ENCODE results near the gene FGFR1OP2.
"Not testable (repeated sequence)": the region's sequence is repeated elsewhere in the genome, so short reads cannot be mapped to it uniquely, and the experiment has no call there.

FGFR1OP2 gene

DNA sequence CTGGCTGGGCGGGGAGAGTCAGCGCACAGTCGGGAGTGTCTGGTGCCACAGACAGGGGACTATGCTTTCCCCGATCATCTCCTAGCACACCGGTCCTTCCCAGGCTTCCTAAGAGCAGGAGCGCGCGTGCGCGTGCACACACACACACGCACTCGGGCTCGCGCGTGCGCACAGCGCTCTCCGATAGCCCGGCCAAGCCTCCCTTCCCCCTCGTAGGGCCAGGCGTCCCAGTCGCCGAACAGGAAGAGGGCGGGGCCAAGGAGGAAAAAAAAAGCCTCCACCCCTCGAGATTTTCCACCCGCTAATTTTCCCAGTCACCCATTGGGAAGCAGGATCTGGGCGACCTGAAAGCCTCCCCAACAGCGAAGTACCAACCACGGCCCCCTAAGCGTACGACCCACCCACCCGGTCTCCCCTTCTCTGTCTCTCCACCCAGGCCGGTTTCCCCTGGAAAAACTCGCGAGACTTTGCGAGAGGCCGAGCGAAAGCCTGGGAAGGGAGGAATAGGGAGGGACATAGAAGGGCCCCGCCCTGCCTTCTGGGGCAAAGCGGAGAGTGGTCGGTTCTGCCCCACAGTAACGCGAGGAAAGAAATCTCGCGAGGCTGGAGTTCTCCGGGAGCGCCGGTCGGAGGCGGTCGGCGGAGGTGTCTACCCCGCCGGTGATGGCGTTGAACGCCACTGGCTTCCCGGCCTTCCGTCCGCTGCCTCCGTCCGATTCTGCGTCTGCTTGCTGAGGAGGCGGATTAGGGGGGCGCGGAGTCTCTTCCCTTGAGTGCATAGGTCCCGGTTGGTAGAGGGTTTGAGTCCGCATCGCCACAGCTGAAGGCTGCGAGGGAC, at the start of gene FGFR1OP2, which contains the start of gene INTS13:
Gene FGFR1OP2 (plus strand): TSS at position 608 of the 838 bp plus-strand sequence. CDS start 15,689 bp downstream, outside the sequence.
Gene INTS13 (minus strand): TSS at position 119 of the 838 bp plus-strand sequence. CDS start 1,178 bp downstream, outside the sequence.
- DNase-seq: peak; percentile 99

- DNase-seq: no peak
Measured at GRCh38 chr12:26890784-26891183, 47.5 kb upstream of the FGFR1OP2 start.

DNA sequence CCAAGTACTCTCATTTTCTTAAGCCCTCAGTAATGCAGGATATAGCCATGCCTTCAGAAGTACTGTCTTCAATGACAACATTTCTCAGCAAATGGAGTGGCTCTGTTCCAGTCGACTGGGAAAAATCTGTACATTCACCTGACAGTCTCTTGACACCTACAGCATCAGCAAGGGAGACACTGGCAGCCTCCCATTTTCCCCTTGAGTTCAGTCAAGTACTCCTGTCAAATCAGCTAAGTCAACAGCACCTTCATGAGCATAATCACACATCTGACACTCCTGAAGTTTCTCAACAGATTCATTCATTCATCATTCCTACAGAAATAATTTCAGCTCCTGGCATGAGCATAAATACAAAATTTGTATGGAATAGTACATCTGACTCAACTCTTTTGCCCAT, 46.6 kb upstream of the FGFR1OP2 start:
- no peak for DNase-seq

- DNase-seq: no peak
Measured at GRCh38 chr12:26895672-26896071, 42.6 kb upstream of the FGFR1OP2 start.

- no peak for DNase-seq
Measured at GRCh38 chr12:26896913-26897312, 41.4 kb upstream of the FGFR1OP2 start.

GRCh38 chr12:26903396-26903795, 34.9 kb upstream of the FGFR1OP2 start:
- not testable (repeated sequence) for DNase-seq

- no peak for DNase-seq
Measured at GRCh38 chr12:26906024-26906423, 32.2 kb upstream of the FGFR1OP2 start.

DNA sequence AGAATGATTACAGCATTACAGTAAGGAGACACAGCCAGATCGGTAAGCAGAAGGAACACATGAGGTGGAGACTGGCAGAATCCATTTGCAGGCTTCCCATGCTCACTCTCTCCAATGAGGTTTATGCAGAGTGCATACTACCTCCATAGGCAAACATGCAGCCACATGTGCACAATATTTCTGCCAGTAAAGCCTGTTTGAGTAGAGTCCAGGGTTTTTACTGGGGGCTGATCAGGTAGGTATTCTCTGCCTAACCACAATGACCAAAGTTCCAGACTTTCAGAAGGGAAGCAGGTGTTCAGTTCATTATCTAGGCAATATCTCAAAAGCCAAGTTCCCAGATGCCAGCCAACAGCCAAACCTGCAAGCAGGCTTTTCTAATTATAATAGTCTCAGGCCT, 31.6 kb upstream of the FGFR1OP2 start:
- no peak for DNase-seq

DNA sequence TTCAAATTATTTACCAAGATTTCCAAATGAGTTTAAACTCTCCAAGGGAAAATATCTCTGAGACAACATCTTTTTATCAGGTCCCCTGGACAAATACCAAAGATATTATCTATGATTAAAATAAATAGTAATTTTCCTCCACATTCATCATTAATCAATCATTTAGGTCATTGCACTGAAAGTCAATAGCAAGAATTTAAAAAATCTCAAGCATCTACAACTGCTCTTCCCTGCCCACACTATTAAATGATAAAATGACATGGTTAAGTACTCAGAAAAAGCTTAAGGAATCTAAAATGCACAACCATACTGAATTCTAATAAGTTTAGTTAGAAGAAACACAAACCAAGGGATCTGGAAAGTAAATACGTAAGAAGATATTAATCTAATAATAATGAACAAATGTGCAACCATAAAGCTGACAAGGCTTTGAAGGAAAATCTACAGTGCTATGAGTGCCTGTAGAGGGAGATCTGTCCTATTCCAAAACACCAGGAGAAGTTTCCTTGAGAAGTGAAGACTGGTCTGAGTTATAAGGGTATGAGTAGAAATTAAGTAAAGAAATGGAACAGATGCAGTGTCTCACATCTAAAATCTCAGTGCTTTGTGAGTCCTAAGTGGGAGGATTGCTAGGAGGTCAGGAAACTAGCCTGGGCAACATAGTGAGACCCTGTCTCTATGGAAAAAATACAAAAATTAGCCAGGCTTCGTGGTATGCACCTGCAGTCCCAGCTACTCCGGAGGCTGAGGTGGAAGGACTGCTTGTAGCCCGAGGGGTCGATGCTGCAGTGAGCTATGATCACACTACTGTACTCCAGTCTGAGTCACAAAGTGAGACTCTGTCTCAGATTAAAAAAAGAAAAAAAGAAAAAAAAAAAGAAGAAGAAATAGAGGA, 19.7 kb upstream of the FGFR1OP2 start:
- DNase-seq: peak; percentile 16

DNA sequence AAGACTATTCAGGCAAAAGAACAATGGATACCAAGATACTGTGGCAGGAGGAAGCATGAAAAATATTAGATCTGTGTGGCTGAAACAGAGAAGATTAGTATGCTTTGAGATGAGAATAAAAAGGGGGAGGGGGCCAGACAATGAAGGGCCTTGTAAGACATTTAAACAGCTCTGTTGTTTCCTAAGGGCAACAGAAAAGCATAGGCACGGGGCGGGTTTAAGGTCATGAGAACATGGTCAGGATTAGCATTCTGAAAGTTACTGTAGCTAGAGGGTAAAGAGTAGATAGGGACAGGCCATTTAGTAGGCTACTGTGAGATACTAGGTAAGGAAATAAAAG, 19.1 kb upstream of the FGFR1OP2 start:
- no peak for DNase-seq

- DNase-seq: no peak
Measured at GRCh38 chr12:26921886-26922285, 16.4 kb upstream of the FGFR1OP2 start.

DNA sequence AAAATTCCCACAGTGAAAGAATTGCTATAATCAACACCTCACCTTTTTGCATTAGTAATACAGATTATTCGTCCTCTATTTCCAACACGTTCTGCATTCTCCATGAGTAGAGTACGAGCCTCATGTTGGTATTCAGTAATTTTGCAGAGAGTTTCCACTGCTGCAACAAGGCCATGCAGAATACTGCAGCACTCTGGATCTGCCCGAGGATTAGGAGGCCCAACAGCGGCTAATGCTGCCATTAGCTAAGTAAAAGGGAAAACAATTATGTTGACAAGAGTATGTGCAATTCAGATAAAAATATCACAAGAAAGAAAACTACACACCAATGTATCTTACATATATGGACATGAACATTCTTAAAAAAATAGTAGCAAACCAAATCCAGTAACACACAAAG, 9.6 kb upstream of the FGFR1OP2 start:
- no peak for DNase-seq

DNA sequence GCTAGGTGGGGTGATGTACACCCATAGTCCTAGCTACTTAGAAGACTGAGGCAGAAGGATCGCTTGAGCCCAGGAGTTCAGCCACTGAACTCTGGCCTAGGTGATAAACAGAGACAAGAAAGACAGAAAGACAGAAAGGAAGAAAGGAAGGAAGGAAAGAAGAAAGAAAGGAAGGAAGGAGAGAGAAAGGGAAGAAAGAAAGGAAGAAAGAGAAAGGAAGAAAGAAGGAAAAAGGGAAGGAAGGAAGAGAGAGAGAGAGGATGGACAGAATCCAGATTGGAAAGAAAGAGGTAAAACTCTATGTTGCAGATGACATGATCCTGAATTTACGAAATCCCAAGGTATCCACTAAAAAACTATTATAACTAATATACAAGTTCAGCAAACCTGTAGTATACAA, 8.7 kb upstream of the FGFR1OP2 start:
- DNase-seq: no peak

GRCh38 chr12:26935636-26936378, 2.5 kb upstream of the FGFR1OP2 start:
- DNase-seq: no peak

GRCh38 chr12:26936559-26937442, 1.5 kb upstream of the FGFR1OP2 start:
- peak; percentile 18 for DNase-seq

GRCh38 chr12:26937443-26937862, 817 bp upstream of the FGFR1OP2 start:
- no peak for DNase-seq

- no peak for DNase-seq
Measured at GRCh38 chr12:26938701-26939062, 412 bp downstream of the FGFR1OP2 start.

DNA sequence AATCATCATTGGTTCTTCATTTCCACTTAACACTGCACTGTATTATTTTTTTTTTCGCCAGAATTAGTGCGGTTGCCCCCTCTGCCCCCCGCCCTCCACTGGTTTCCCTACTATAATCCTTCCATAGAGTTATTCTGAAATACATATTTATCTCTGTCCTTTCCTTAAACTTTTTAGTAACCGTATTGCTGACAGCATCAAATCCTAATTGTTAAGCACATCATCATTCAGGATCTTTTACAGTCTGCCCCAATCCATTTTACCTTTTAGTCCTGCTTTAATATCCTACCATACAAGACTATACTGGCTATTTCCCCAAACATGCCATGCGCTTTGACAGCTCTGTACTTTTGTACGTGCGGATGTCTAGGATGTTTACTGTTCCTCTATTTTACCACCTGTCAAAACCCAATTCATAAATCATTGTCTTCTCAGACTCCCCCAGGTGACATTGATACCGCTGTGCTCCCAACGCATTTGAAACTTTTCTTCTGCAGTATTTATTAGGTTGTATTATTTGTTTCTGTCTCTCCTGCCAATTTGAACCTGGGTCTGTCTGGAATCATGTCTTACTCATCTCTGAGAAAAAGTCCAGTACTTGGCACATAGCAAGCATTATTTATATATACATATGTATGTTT, 1.0 kb downstream of the FGFR1OP2 start:
- DNase-seq: no peak

GRCh38 chr12:26939953-26940352, 1.7 kb downstream of the FGFR1OP2 start:
- DNase-seq: no peak

GRCh38 chr12:26940516-26941214, 2.4 kb downstream of the FGFR1OP2 start:
- no peak for DNase-seq

- DNase-seq: no peak
Measured at GRCh38 chr12:26941215-26941594, 2.9 kb downstream of the FGFR1OP2 start.

Measured in fibroblast of skin of right biceps (primary cell).